HepG2 (cell line): ENCODE results near the gene MAN1B1. TPM values are rescaled to one million over a fixed set of nuclear protein-coding genes. Genes with fewer than 3 reads are reported as not detected.

Experiments used
- EHMT2 ChIP-seq: fragments of 200-600 bp; sonication (generic); IDR thresholded peaks from 2 replicates; pipeline ENCODE4 v1.7.0; 2017; ENCODE audit warnings: antibody characterized with exemption, low read depth, low read length, borderline replicate concordance
- RAD21 ChIP-seq: fragments of 450-650 bp; formaldehyde crosslinking; IDR thresholded peaks from 2 replicates; pipeline ENCODE4 v1.5.0; 2020; ENCODE audit warnings: mild to moderate bottlenecking
- REPIN1 ChIP-seq: sonication (generic); formaldehyde crosslinking; IDR thresholded peaks from 2 replicates; pipeline ENCODE4 v1.8.0; 2022; ENCODE audit warnings: missing genetic modification reagents, low read depth, mild to moderate bottlenecking, borderline replicate concordance
- SALL1 ChIP-seq: sonication (generic); formaldehyde crosslinking; IDR thresholded peaks from 2 replicates; pipeline ENCODE4 v1.8.0; 2022; ENCODE audit warnings: mild to moderate bottlenecking, missing genetic modification reagents
- STAG1 ChIP-seq: sonication (generic); formaldehyde crosslinking; IDR thresholded peaks from 2 replicates; pipeline ENCODE4 v1.4.0; 2020; ENCODE audit warnings: missing genetic modification reagents
- ZBTB38 ChIP-seq: sonication (generic); formaldehyde crosslinking; IDR thresholded peaks from 2 replicates; pipeline ENCODE4 v1.5.1; 2020; ENCODE audit warnings: mild to moderate bottlenecking, missing genetic modification reagents
- ZNF274 ChIP-seq: sonication (generic); formaldehyde crosslinking; IDR thresholded peaks from 2 replicates; pipeline ENCODE4 v1.5.1; 2020; ENCODE audit warnings: mild to moderate bottlenecking, missing genetic modification reagents
- ZNF354B ChIP-seq: sonication (generic); formaldehyde crosslinking; IDR thresholded peaks from 2 replicates; pipeline ENCODE4 v1.8.0; 2022; ENCODE audit warnings: mild to moderate bottlenecking, missing genetic modification reagents
- ZNF687 ChIP-seq: sonication (generic); formaldehyde crosslinking; IDR thresholded peaks from 2 replicates; pipeline ENCODE4 v1.5.1; 2020; ENCODE audit warnings: mild to moderate bottlenecking, missing genetic modification reagents, moderate library complexity
- polyA plus RNA-seq, 8 experiments: library from polyadenylated mRNA; depleted of rRNA in 3 of 8; stranded (reverse) in 7 of 8; unstranded in 1 of 8; fragments of >200 nt; fragmentation: Illumina TruSeq in 4 of 8; extraction: Trizol in 4 of 8; gene quantifications; 2 replicates each; pipeline versions ENCODE4 v1.2.1 to v1.2.3, GENCODE V29; 2011 to 2016; ENCODE audit warnings: low read depth in 4 of 8, missing spikeins in 1 of 8, mixed read lengths in 1 of 8; ENCODE audit not compliant: insufficient read depth in 1 of 8
- total RNA-seq, 5 experiments: library from RNA; depleted of rRNA; stranded (reverse); fragments of >200 nt; fragmentation: Illumina TruSeq; extraction: Trizol; gene quantifications; 2 replicates each; pipeline ENCODE4 v1.2.3, GENCODE V29; 2016; ENCODE audit warnings: low read depth in 1 of 5

Gene MAN1B1
- total and polyA plus RNA-seq, 2 of the 13 experiments (the other 11 are each of a cell fraction or from before 2014, with no cell fraction given), result 48.9 to 59.5 TPM

- TF ChIP-seq ZBTB38 (CRISPR knock-in tag) (peak; percentile 54; the same call in 1 of the 2 replicates), ZNF687 (CRISPR knock-in tag) (peak; percentile 41), ZNF274 (CRISPR knock-in tag) (0 out of 2 replicates have a peak, but pooled peaks have one; percentile 27), STAG1 (CRISPR knock-in tag) (peak; percentile 68), SALL1 (CRISPR knock-in tag) (peak; percentile 39; the same call in 1 of the 2 replicates), ZNF354B (no peak), RAD21 (CRISPR knock-in tag) (peak; percentile 67), EHMT2 (no peak), REPIN1 (CRISPR knock-in tag) (no peak)
Measured at GRCh38 chr9:137049544-137050449, 37.0 kb upstream of the MAN1B1 start (continued).
